ENCODE data around the gene ZNF385D.
A peak's percentile ranks its signal among the peaks of the same experiment; 100 is the strongest.

The ZNF385D gene, protein sequence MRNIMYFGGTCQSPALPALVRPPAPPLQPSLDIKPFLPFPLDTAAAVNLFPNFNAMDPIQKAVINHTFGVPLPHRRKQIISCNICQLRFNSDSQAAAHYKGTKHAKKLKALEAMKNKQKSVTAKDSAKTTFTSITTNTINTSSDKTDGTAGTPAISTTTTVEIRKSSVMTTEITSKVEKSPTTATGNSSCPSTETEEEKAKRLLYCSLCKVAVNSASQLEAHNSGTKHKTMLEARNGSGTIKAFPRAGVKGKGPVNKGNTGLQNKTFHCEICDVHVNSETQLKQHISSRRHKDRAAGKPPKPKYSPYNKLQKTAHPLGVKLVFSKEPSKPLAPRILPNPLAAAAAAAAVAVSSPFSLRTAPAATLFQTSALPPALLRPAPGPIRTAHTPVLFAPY

DNA sequence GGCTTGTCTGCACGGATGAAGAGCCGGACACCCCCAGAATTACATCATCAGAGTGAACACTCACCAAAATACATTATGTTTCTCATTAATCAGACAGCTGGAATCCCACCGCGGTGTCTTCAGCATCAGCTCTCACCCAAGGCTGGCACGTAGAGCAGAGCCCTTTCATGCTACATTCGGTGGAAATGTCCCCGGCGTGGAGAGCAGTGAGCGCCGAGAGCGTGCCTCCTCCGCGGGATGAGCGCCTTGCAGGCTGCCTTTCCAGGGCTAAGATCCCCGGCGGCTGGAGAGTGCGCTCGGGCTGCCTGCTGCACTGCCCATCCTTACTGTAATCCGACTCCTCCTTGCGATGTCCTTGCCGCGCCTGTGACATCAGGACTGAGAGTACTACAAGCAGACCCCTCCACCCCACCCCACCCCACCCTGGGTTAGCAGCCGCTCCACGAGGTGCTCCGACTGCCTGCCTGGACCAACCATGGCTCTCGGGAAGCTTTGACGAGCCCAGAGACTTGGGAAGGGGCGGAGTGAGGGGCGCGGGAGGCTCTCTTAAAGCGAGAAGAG is at the start of gene ZNF385D:
Gene ZNF385D, minus strand, starts transcription at position 380 of the 561 bp plus-strand sequence. Its CDS starts 294 bp downstream, at position 86.
- peak; percentile 74 for DNase-seq (ENCODE audit: low read depth)
- TF ChIP-seq, protein P1, sequence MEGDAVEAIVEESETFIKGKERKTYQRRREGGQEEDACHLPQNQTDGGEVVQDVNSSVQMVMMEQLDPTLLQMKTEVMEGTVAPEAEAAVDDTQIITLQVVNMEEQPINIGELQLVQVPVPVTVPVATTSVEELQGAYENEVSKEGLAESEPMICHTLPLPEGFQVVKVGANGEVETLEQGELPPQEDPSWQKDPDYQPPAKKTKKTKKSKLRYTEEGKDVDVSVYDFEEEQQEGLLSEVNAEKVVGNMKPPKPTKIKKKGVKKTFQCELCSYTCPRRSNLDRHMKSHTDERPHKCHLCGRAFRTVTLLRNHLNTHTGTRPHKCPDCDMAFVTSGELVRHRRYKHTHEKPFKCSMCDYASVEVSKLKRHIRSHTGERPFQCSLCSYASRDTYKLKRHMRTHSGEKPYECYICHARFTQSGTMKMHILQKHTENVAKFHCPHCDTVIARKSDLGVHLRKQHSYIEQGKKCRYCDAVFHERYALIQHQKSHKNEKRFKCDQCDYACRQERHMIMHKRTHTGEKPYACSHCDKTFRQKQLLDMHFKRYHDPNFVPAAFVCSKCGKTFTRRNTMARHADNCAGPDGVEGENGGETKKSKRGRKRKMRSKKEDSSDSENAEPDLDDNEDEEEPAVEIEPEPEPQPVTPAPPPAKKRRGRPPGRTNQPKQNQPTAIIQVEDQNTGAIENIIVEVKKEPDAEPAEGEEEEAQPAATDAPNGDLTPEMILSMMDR (conservative IDR thresholded peaks at IDR 0.05; ENCODE audit: low read length), result no peak
- peak within 1 kb of the TSS; percentile 72 for H3K4me3 ChIP-seq (ENCODE audit: low read length)

DNA sequence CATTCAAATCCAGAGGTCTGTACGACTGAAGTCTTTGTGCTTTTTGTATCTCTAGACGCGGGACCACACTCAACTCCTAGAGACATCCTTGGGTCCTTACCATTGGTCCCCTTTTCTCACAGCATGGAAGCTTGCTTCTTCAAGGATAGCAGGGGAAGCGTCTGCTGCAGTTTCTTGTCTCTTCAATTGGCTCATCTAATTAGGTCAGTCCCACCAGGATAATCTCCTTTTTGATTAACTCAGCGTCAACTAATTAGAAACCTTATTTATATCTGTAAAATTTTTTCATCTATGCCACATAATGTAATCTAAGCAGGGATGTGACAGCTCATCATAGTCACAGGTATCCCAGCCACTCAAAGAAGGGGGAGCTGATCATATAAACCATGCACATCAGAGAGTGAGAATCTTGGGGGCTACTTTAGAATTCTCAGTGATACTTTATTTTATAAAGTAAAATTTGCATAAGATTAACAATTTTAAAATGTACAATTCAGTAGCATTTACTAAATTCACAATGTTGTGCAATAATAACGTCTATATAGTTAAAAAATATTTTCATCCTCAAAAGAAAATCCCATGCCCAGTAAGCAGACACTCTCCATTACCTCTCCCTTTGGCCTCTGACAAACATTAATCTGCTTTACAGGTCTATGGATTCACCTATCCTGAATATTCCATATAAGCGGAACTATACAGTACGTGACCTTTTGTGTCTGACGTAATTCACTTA is 47.5 kb upstream of the ZNF385D start:
- TF ChIP-seq, protein P1 (conservative IDR thresholded peaks at IDR 0.05; ENCODE audit: low read length), result no peak
- H3K4me3 ChIP-seq (ENCODE audit: low read length), result no peak overlapping the region
- no peak for DNase-seq (ENCODE audit: low read depth)

DNA sequence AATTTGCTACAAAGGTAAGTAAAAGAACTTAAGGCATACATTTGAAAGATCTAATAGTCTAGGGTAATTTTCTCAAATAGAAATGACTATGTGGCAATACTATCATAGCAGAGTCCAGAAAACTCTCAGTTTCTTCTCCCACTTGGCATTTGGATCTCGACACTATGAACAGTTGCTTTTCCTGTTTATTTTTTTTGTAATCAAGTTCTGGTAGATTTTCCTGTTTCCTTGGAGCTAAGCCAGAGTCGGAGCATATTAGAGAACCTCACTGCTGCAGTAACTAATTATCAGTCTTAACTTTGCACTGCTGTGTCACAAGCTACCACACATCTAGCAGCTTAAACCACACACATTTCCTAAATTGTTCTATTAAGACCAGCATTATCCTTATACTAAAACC is 44.9 kb upstream of the ZNF385D start:
- TF ChIP-seq, protein P1 (conservative IDR thresholded peaks at IDR 0.05; ENCODE audit: low read length), result no peak
- DNase-seq (ENCODE audit: low read depth), result no peak
- H3K4me3 ChIP-seq (ENCODE audit: low read length), result no peak overlapping the region

DNA sequence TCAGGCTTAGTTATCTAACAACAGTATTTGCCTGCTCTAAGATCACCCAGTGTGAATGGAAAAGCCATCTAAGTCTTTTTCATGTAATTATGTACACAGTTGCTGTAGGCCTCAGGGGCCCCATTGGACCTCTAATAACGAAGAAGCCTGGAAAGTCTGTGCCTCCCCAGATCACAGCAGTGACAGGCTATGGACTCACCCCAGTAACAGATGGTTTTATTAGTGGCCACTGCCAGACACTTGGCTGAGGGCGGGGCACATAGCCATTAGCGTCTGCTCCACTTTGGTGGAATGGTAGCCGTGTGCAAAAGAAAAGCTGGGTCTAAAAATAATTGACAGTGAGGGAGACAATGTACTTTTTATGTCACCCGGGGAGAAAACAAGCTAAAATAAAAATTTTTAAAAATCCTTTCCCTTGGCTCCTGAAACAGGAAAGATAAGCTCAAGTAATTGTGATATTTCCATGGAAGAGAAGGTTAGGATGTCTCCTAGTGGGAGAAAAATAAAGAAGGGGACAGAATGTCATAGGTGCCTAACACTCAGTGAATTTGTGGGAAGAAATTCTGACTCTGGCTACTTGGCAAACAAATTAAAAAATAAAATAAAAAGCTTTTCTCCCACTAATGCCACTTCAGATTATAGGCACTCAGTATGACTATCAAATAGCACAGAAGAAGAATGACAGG is 44.3 kb upstream of the ZNF385D start:
- H3K4me3 ChIP-seq (ENCODE audit: low read length), result no peak overlapping the region
- peak; percentile 2 for DNase-seq (ENCODE audit: low read depth)
- TF ChIP-seq, protein P1 (conservative IDR thresholded peaks at IDR 0.05; ENCODE audit: low read length), result no peak

DNA sequence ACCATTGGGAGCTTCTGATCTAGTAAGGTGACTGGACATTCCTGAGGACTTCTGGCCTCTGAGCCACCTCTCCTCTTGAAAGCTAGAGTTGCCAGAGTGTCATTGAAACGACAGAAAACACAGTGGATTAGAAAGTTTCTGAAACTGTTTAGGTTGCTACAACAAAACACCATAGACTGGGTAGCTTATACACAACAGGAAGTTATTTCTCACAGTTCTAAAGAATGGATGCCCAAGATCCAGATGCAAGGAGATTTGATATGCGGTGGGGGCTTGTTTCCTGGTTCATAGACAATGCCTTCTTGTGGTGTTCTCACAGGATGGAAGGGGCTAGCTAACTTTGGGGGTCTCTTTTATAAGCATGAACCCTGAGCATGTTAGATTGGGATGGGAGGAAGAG is 43.3 kb upstream of the ZNF385D start:
- H3K4me3 ChIP-seq (ENCODE audit: low read length), result no peak overlapping the region
- DNase-seq (ENCODE audit: low read depth), result no peak
- TF ChIP-seq, protein P1 (conservative IDR thresholded peaks at IDR 0.05; ENCODE audit: low read length), result no peak

DNA sequence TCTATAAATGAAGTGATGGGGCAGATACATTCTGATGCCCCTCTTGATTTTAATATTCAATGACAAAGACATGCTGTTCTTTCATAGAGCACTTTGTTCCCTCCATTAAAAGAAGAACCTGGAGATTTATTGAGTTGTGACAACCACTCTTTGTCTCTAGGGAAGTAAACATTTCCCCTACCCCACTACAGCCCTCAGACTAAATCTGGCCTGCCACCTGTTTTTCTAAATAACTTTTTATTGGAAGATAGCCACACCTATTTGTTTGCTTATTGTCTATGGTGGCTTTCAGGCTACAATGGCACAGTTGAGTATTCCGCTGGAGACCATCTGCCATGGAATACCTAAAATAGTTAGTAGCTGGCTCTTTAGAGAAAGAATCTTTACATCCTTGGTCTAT is 41.2 kb upstream of the ZNF385D start:
- H3K4me3 ChIP-seq (ENCODE audit: low read length), result no peak overlapping the region
- DNase-seq (ENCODE audit: low read depth), result no peak
- TF ChIP-seq, protein P1 (conservative IDR thresholded peaks at IDR 0.05; ENCODE audit: low read length), result no peak

Measured in AG10803 (cell line).